Measurements from ENCODE around the gene VWA5B1. TPM values are rescaled to one million over a fixed set of nuclear protein-coding genes. Genes with fewer than 3 reads are reported as not detected.

The VWA5B1 gene
- total and polyA plus RNA-seq, 2 of the 4 experiments (the other 2 are of a cell fraction) = not detected

GRCh38 chr1:20381961-20382360, 91.3 kb downstream of the VWA5B1 start:
- no TSS peak for BruUV-seq (replicated peaks)
- Histone ChIP-seq H3K27me3 (ENCODE audit: control insufficient read depth, insufficient read depth, low read length) (peaks cover 42% of the 10 kb centered on the region), H3K9me1 (ENCODE audit: insufficient read depth, low read length) (peaks cover 13% of the 10 kb centered on the region), H3K18ac (ENCODE audit: low read depth, low read length) (no peak overlapping the region), H3K9ac (ENCODE audit: low read depth, low read length) (no peak overlapping the region), H3K9me3 (ENCODE audit: control insufficient read depth, insufficient read depth, low read length) (no peaks in the 10 kb centered on the region), H2BK20ac (ENCODE audit: low read depth, low read length) (no peak overlapping the region), H3K4me3 (ENCODE audit: insufficient read depth, low read depth, low read length) (no peak overlapping the region), H2BK15ac (ENCODE audit: low read depth, low read length) (no peak overlapping the region), H2AFZ (replicated peaks; ENCODE audit: low read length, poor library complexity) (no peak overlapping the region), H3K14ac (replicated peaks; ENCODE audit: low read depth, low read length) (no peak overlapping the region), H4K91ac (ENCODE audit: insufficient read depth, low read depth, low read length) (no peak overlapping the region), H3K36me3 (ENCODE audit: control insufficient read depth, insufficient read depth, low read length) (no peaks in the 10 kb centered on the region), H2BK5ac (ENCODE audit: low read depth, low read length, poor library complexity, severe bottlenecking) (no peak overlapping the region), H4K8ac (ENCODE audit: low read depth in 2 of 2, low read length in 2 of 2) (no peak overlapping the region), H4K20me1 (ENCODE audit: insufficient read depth, low read length) (peaks cover 4% of the 10 kb centered on the region), H2AK9ac (replicated peaks; ENCODE audit: low read depth, low read length, poor library complexity) (no peak overlapping the region), H2BK120ac (ENCODE audit: low read depth, low read length) (no peak overlapping the region), H3K79me1 (ENCODE audit: low read depth in 1 of 2, low read length in 2 of 2) (no peaks in the 10 kb centered on the region), H3K56ac (ENCODE audit: extremely low read depth, insufficient read depth, low read length) (no peak overlapping the region), H3K23ac (ENCODE audit: low read depth, low read length) (no peak overlapping the region), H3K4ac (ENCODE audit: low read depth, low read length) (no peak overlapping the region), H3K4me2 (ENCODE audit: low read depth, low read length) (no peak overlapping the region), H4K5ac (ENCODE audit: low read depth, low read length) (no peak overlapping the region), H3K4me1 (ENCODE audit: control insufficient read depth, insufficient read depth, low read length) (peaks cover 10% of the 10 kb centered on the region; the same call in 1 of the 2 replicates), H2AK5ac (ENCODE audit: low read depth, low read length) (no peak overlapping the region), H3K27ac (ENCODE audit: insufficient read depth, low read length) (no peak overlapping the region)
- in situ Hi-C loops (cut with MboI; ENCODE audit: low sequenced_read_pairs) = no loop called here
- no CpG with 5 or more reads among the region's 2 CpGs for WGBS, 2 experiments (ENCODE audit: extremely low coverage in 2 of 2, insufficient read length in 1 of 2)
- TF ChIP-seq RAD21 (IDR thresholded peaks at IDR 0.05; ENCODE audit: low read length) (no peak), MAZ (IDR thresholded peaks at IDR 0.05; ENCODE audit: borderline replicate concordance, low read depth, low read length) (no peak), BHLHE40 (IDR thresholded peaks at IDR 0.05; ENCODE audit: low read depth, low read length) (no peak), ELK1 (IDR thresholded peaks at IDR 0.05; ENCODE audit: borderline replicate concordance, low read depth, low read length) (no peak), SMC3 (IDR thresholded peaks at IDR 0.05; ENCODE audit: low read depth, low read length) (no peak), RFX5 (IDR thresholded peaks at IDR 0.05; ENCODE audit: low read depth, low read length) (no peak), RCOR1 (IDR thresholded peaks at IDR 0.05; ENCODE audit: insufficient replicate concordance, low read length) (no peak), MXI1 (IDR thresholded peaks at IDR 0.05; ENCODE audit: borderline replicate concordance, low read depth, low read length) (no peak), USF2 (IDR thresholded peaks at IDR 0.05; ENCODE audit: low read depth, low read length) (no peak), CHD1 (IDR thresholded peaks at IDR 0.05; ENCODE audit: low read depth, low read length) (no peak), NFE2L2 (IDR thresholded peaks at IDR 0.05; ENCODE audit: low read depth, low read length) (no peak), CTCF (conservative IDR thresholded peaks at IDR 0.05; ENCODE audit: low read depth, low read length) (no peak), FOS (IDR thresholded peaks at IDR 0.05; ENCODE audit: low read depth, low read length) (no peak), POLR2A (IDR thresholded peaks at IDR 0.05; ENCODE audit: low read depth, low read length) (no peak), MAFK (IDR thresholded peaks at IDR 0.05; ENCODE audit: low read depth, low read length) (no peak), CEBPB (IDR thresholded peaks at IDR 0.05; ENCODE audit: low read depth, low read length) (no peak)
- DNase-seq (no peak), ATAC-seq (ENCODE audit: low read depth) (no peak)
- intact Hi-C loops (cut with micrococcal nuclease) = no loop called here
- CTCF ChIA-PET = no interaction called here
- dilution Hi-C loops (cut with HindIII; ENCODE audit: low sequenced_read_pairs, unreplicated experiment) = no loop called here
- POLR2A ChIA-PET (ENCODE audit: unreplicated experiment) = no interaction called here

Data from IMR-90 (cell line).